Fibroblast of the aortic adventitia (primary cell): ENCODE measurements around the gene PITPNM3. TPM values are rescaled to one million over a fixed set of nuclear protein-coding genes. Genes with fewer than 3 reads are reported as not detected.

Source experiments
- DNase-seq: peaks from one replicate; pipeline ENCODE4 v3.0.0-alpha.2; 2010; ENCODE audit warnings: low read depth
- H3K4me3 ChIP-seq: 2 replicates; pipeline ENCODE4 v1.5.1; 2011; ENCODE audit warnings: low read depth, mild to moderate bottlenecking, control low read depth, low read length, moderate library complexity
- total RNA-seq: library from RNA; depleted of rRNA; stranded (reverse); fragments of >200 nt; gene quantifications from 2 replicates; pipeline ENCODE4 v1.2.3, GENCODE V29; 2012; ENCODE audit warnings: low replicate concordance
- TF ChIP-seq, protein P1 (sequence below): IDR thresholded peaks from 2 replicates; pipeline ENCODE4 v1.5.1; 2011; ENCODE audit warnings: mild to moderate bottlenecking, low read length, control low read depth, inconsistent platforms; ENCODE audit not compliant: insufficient read depth

Gene PITPNM3
- total RNA-seq, 1 donor, result 1.3 TPM

DNA sequence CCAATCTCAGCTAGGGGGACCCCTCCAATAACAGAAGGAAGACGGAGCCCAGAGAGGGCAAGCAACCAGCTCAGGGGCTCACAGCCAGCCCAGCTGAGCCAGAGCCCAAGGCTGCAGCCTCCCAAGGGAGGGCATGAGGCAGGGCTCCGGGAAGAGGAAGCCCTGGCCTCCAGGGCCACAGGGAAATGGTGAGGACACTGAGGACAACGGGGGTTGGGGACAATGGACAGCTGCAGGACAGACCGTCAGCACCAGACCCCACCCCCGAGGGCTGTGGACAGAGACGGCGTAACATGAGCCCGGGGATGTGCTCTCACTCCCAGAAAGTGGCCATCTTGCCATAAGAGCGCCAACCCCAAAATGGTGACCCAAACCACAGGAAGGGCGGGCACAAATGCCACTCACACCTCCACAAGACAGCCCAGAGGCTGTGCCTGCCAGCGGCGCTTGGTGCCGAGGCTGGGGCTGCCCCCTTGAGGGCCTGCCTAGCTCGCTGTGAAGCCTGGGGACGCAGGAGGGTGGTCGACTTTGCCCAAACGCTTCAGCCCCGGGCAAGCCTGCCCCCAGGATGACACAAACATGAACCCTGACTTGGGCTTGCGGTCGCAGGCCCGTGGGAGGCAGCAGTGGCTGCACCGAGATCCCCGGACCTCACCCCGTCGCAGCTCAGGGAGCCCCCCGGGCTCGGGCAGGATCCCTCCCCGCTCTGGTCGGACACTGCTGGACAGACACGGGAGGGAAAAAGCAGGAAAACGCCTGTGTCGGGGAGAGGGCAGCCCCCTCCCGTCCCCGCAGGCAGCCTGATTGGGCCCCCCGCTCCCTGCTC, 101.6 kb downstream of the PITPNM3 start:
- DNase-seq, result no peak
- no peak overlapping the region for H3K4me3 ChIP-seq
- TF ChIP-seq, protein P1, sequence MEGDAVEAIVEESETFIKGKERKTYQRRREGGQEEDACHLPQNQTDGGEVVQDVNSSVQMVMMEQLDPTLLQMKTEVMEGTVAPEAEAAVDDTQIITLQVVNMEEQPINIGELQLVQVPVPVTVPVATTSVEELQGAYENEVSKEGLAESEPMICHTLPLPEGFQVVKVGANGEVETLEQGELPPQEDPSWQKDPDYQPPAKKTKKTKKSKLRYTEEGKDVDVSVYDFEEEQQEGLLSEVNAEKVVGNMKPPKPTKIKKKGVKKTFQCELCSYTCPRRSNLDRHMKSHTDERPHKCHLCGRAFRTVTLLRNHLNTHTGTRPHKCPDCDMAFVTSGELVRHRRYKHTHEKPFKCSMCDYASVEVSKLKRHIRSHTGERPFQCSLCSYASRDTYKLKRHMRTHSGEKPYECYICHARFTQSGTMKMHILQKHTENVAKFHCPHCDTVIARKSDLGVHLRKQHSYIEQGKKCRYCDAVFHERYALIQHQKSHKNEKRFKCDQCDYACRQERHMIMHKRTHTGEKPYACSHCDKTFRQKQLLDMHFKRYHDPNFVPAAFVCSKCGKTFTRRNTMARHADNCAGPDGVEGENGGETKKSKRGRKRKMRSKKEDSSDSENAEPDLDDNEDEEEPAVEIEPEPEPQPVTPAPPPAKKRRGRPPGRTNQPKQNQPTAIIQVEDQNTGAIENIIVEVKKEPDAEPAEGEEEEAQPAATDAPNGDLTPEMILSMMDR, result no peak

DNA sequence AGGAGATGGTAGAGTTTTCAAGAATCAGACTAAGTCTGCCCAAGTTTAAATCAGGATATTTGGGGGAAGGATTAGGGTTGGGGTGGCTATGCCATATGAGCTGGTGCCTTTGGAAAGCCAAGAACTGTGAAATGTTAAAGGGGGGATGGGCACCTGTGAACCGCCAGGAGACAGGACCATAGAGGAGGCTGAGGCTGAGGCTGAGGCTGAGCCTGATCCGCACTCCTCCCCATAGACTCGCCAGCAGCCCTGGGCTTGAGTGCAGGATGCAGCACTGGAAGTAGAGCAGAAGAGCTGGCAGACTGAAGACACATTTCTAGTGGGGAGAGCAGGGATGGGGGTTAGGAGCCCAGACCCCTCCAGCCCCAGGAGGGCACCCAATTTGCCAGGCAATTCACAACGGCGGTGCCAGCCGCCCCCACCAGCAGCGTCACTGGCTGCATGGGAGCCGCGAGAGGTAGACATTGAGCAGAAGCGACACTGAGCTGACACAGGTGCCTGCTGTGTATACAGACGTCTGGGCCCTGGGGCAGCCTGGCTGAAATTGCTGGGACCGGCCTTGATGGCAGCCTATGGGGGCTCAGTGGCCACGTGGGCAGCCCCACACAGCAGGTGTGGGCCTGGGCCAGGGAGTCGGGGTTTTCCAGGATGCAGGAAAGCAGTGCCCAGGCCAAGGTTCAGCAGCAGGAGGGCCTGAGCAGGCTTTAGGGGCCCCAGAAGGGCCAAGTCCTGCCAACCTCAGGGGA, 102.9 kb downstream of the PITPNM3 start:
- TF ChIP-seq, protein P1, result no peak
- no peak for DNase-seq
- no peak overlapping the region for H3K4me3 ChIP-seq

DNA sequence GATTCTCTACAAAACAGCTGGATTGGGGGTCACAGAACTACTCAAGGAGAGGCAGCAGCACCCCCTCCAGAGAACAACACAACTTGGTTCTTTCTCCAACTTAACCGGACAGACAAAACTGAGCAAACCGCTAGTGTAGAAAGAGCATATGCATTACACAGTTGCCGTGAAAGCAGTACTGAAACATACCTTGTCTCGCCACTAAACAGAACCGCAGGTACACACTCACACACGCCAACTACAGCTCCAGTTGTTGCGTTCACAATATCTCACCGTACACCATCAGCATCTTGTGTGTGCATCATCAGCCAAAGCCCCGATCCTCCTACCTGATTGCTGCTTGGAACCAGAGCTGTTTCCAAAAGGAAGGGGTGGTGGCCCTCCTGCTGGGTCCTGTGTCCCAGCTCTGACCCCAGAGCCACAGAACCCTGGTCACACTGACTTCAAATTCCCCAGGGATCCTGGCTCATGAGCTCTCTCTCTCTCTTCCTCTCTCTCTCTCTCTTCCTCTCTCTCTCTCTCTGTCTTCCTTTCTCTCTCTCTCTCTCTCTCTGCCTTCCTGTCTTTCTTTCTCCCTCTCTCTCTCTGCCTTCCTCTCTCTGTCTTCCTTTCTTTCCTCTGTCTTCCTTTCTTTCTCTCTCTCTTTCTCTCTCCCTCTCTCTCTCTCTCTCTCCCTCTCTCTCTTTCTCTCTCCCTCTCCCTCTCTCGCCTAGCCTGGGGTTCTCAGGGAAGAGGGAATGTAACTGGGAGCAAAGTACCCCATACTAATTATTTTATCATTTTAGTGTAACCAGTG, 103.7 kb downstream of the PITPNM3 start:
- TF ChIP-seq, protein P1, result no peak
- DNase-seq, result no peak
- no peak overlapping the region for H3K4me3 ChIP-seq

DNA sequence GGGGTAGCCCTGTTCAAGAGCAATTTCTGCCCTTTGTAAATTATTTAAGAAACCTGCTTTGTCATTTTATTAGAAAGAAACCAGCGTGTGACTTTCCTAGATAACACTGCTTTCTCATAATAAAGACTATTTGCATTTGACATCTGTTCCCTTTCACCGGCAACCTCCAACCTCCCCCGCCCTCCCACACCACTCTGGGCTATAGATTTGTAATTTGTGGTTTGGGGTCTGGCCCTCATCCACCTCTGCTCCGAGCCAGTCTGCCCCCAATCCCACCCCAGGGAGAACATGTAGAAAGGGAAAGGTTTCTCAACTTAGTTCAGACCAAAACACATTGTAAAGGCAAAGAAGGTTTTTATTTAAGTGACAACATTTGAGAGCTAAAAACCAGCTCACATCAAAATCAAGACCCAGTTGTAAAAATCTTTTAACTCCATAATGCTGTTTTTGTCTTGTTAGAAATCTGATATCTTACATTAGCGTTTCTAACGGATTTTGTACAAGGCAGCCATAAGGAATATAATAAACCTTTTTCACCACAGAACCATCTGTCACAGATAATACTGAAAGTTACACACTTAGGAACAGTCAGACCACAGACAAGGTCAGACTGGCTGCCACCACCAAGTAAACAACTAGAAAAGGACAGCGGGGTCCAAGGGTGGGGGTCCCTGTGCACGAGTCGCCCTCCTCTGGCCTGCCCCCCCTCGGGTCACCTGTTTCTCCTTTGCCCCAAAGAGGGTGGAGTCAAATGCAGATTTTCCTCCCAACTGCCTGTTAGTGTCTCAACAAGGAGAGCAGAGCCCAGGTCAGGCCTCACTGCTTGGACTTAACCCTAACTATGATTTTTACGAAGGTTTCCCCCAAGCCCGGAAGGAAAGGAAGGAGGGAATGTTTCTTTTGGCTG, 105.2 kb downstream of the PITPNM3 start:
- no peak overlapping the region for H3K4me3 ChIP-seq
- TF ChIP-seq, protein P1, result no peak
- DNase-seq, result no peak

DNA sequence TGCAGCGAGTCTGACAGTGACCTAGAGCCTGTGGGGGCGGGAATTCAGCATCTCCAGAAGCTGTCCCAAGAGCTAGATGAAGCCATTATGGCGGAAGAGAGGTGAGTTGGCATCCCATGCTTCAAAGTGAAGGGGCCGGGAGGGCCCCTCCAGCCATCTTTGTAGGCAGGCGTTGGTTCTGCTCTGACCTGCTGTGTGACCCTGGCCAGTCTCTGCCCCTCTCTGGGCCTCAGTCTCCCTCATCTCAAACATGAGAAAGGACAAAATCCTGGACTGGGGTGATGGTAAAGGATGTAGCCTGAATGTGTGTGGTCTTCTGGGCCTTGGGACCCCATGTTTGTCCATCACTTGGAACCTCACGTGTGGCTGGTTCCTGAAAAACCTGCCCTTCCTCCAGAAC, 107.0 kb downstream of the PITPNM3 start:
- TF ChIP-seq, protein P1, result no peak
- no peak overlapping the region for H3K4me3 ChIP-seq
- no peak for DNase-seq

DNA sequence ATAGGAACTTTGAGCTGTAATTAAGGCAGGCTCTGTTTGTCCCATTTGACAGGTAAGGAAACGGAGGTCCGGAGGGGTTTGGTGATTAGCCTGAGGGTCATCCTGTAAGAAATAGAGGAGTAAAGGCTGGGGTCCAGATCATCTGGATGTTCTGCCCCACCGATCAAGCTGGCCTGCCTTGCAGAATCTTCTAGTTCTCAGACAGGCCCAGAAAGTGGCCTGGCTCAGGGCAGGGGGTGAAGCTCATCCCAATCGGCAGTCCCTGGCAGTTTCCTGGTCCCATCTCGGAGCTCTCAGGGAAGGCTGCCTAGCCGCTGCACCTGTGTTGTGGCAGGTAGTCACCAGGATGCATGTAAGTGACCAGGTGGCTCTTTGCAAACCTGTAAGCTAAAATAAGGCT, 107.9 kb downstream of the PITPNM3 start:
- H3K4me3 ChIP-seq, result no peak overlapping the region
- TF ChIP-seq, protein P1, result no peak
- no peak for DNase-seq
